ENCODE data around the gene AKT2.

AKT2 gene

GRCh38 chr19:40184273-40184672, 100.9 kb downstream of the AKT2 start:
- no peak for DNase-seq (ENCODE audit: low read depth)
